SU-DHL-6 (cell line): ENCODE data around the gene NPB.
A peak's percentile ranks its signal among the peaks of the same experiment; 100 is the strongest.

Experiments used
- H2AFZ ChIP-seq: fragments of 200-600 bp; sonication (generic); 2 replicates; pipeline ENCODE4 v1.6.1; 2014; ENCODE audit warnings: low read depth, mild to moderate bottlenecking, moderate library complexity, mixed read lengths, antibody characterized with exemption, low read length; ENCODE audit not compliant: severe bottlenecking
- H3F3A ChIP-seq: fragments of 200-600 bp; shearing (Covaris generic); 2 replicates; pipeline ENCODE4 v1.6.0; 2016; ENCODE audit warnings: antibody characterized with exemption, mild to moderate bottlenecking; ENCODE audit not compliant: insufficient read depth
- H3K27ac ChIP-seq: fragments of 200-600 bp; sonication (generic); 2 replicates; pipeline ENCODE4 v1.5.1; 2016; ENCODE audit warnings: low read depth, mild to moderate bottlenecking, low read length, moderate library complexity, mixed read lengths
- H3K27me3 ChIP-seq: fragments of 200-600 bp; sonication (generic), shearing (Covaris generic); 2 replicates; pipeline ENCODE4 v1.6.0; 2014; ENCODE audit warnings: mild to moderate bottlenecking, low read length
- H3K36me3 ChIP-seq: fragments of 200-600 bp; sonication (generic); 2 replicates; pipeline ENCODE4 v1.6.1; 2014; ENCODE audit warnings: mild to moderate bottlenecking, low read length, mixed read lengths
- H3K4me2 ChIP-seq: fragments of 300-600, 200-600 bp; shearing (Covaris generic), sonication (generic); 2 replicates; pipeline ENCODE4 v1.6.0; 2014; ENCODE audit warnings: low read length, low read depth, mild to moderate bottlenecking; ENCODE audit not compliant: poor library complexity, severe bottlenecking
- H3K4me3 ChIP-seq: fragments of 200-600 bp; sonication (generic); 2 replicates; pipeline ENCODE4 v1.5.1; 2014; ENCODE audit warnings: antibody characterized with exemption, low read length, mild to moderate bottlenecking, mixed read lengths; ENCODE audit not compliant: insufficient read depth, poor library complexity, severe bottlenecking
- H3K79me2 ChIP-seq: fragments of 200-600 bp; sonication (generic); 2 replicates; pipeline ENCODE4 v1.6.1; 2014; ENCODE audit warnings: mild to moderate bottlenecking, low read length, moderate library complexity; ENCODE audit not compliant: insufficient read depth
- H3K9ac ChIP-seq: fragments of 200-600 bp; sonication (generic); 2 replicates; pipeline ENCODE4 v1.7.0; 2014; ENCODE audit warnings: mild to moderate bottlenecking, low read length
- H3K9me2 ChIP-seq: fragments of 200-600 bp; sonication (generic); replicated peaks from 2 replicates; pipeline ENCODE4 v1.6.1; 2014; ENCODE audit warnings: low read length; ENCODE audit not compliant: insufficient read depth
- H3K9me3 ChIP-seq: fragments of 200-600 bp; sonication (generic); 2 replicates; pipeline ENCODE4 v1.6.1; 2014; ENCODE audit warnings: low read length, mixed read lengths; ENCODE audit not compliant: insufficient read depth
- H4K20me1 ChIP-seq: fragments of 200-600 bp; sonication (generic); 2 replicates; pipeline ENCODE4 v1.6.1; 2014; ENCODE audit warnings: low read depth, mild to moderate bottlenecking, antibody characterized with exemption, low read length, moderate library complexity, mixed read lengths
- CTCF ChIP-seq: fragments of 200-600 bp; sonication (generic); IDR thresholded peaks from one replicate; pipeline ENCODE4 v1.5.1; 2017; ENCODE audit warnings: antibody characterized with exemption, mild to moderate bottlenecking, low read length, moderate library complexity; ENCODE audit not compliant: insufficient read depth, poor library complexity, severe bottlenecking
- EZH2phosphoT487 ChIP-seq: fragments of 200-600 bp; sonication (generic), shearing (Covaris generic); conservative IDR thresholded peaks from 2 replicates; pipeline ENCODE4 v1.6.1; 2018; ENCODE audit warnings: mild to moderate bottlenecking, antibody characterized with exemption, low read length, moderate library complexity, mixed read lengths

The NPB gene

GRCh38 chr17:81911277-81911961, 9.4 kb downstream of the NPB start, which contains the start of gene PCYT2:
Gene PCYT2 (minus strand): TSS chr17:81911399. CDS start chr17:81911355, 44 bp downstream.
- H2AFZ ChIP-seq = no peak within 1 kb of the TSS

GRCh38 chr17:81911969-81912368, 9.9 kb downstream of the NPB start:
- H3K4me3 ChIP-seq = no peak overlapping the region
- H3K36me3 ChIP-seq = no peaks in the 10 kb centered on the region
- no peak overlapping the region for H3K9ac ChIP-seq
- peaks cover 5% of the 10 kb centered on the region; the same call in 1 of the 2 replicates for H3F3A ChIP-seq
- H3K79me2 ChIP-seq = peaks cover 23% of the 10 kb centered on the region
- no peaks in the 10 kb centered on the region for H3K9me2 ChIP-seq
- H3K27ac ChIP-seq = no peak overlapping the region
- H4K20me1 ChIP-seq = no peaks in the 10 kb centered on the region
- no peak for TF ChIP-seq EZH2phosphoT487
- H3K4me2 ChIP-seq = peak overlapping the region; percentile 22
- no peaks in the 10 kb centered on the region for H3K27me3 ChIP-seq
- no peaks in the 10 kb centered on the region for H3K9me3 ChIP-seq
- no peak overlapping the region for H2AFZ ChIP-seq

More at GRCh38 chr17:81911277-81911961, 9.4 kb downstream of the NPB start, which contains the start of gene PCYT2:
- Histone ChIP-seq H3K9me2 (no peaks in the 10 kb centered on the region), H3K9ac (peak within 1 kb of the TSS; percentile 79), H3K9me3 (no peaks in the 10 kb centered on the region), H3F3A (peaks cover 5% of the 10 kb centered on the region; the same call in 1 of the 2 replicates), H3K27me3 (no peaks in the 10 kb centered on the region), H3K27ac (peak within 1 kb of the TSS; percentile 38), H3K4me3 (peak within 1 kb of the TSS; percentile 62), H3K36me3 (no peaks in the 10 kb centered on the region), H3K4me2 (peak within 1 kb of the TSS; percentile 77), H3K79me2 (peaks cover 17% of the 10 kb centered on the region), H4K20me1 (no peaks in the 10 kb centered on the region)
- TF ChIP-seq CTCF = peak; percentile 13
- no peak for TF ChIP-seq EZH2phosphoT487

GRCh38 chr17:81912441-81913309, 10.6 kb downstream of the NPB start:
- Histone ChIP-seq H3K36me3 (no peaks in the 10 kb centered on the region), H3K27ac (no peak overlapping the region), H3K9me2 (no peaks in the 10 kb centered on the region), H4K20me1 (no peaks in the 10 kb centered on the region), H3F3A (peaks cover 5% of the 10 kb centered on the region; the same call in 1 of the 2 replicates), H3K9me3 (no peaks in the 10 kb centered on the region), H3K9ac (no peak overlapping the region), H3K4me2 (no peak overlapping the region), H3K79me2 (peaks cover 30% of the 10 kb centered on the region), H3K27me3 (no peaks in the 10 kb centered on the region), H2AFZ (no peak overlapping the region), H3K4me3 (no peak overlapping the region)
- no peak for TF ChIP-seq CTCF
